Esophagus (tissue), 2 donors: ENCODE results near the gene MSI2. TPM values are rescaled to one million over a fixed set of nuclear protein-coding genes. Genes with fewer than 3 reads are reported as not detected.

ENCODE experiments used
- H3K27ac ChIP-seq, 2 donors: one replicate each; pipeline ENCODE4 v1.5.1; 2013; ENCODE audit warnings: low read depth in 2 of 2, mild to moderate bottlenecking in 2 of 2, inconsistent platforms in 1 of 2, low read length in 1 of 2, moderate library complexity in 1 of 2
- H3K27me3 ChIP-seq, 2 donors: one replicate each; pipeline ENCODE4 v1.6.1; 2013; ENCODE audit warnings: low read length in 2 of 2, control low read depth in 1 of 2, mild to moderate bottlenecking in 1 of 2; ENCODE audit not compliant: insufficient read depth in 2 of 2, control insufficient read depth in 1 of 2
- H3K36me3 ChIP-seq, 2 donors: one replicate each; pipeline ENCODE4 v1.6.1; 2013; ENCODE audit warnings: low read length in 1 of 2; ENCODE audit not compliant: control insufficient read depth in 2 of 2, insufficient read depth in 2 of 2
- H3K4me1 ChIP-seq, 2 donors: one replicate each; pipeline ENCODE4 v1.6.1; 2013; ENCODE audit warnings: low read length in 1 of 2; ENCODE audit not compliant: control insufficient read depth in 2 of 2, insufficient read depth in 2 of 2
- H3K4me3 ChIP-seq, 2 donors: one replicate each; pipeline ENCODE4 v1.5.1; 2013; ENCODE audit warnings: low read length in 2 of 2, mild to moderate bottlenecking in 2 of 2, low read depth in 1 of 2, moderate library complexity in 1 of 2
- H3K9me3 ChIP-seq, 2 donors: one replicate each; pipeline ENCODE4 v1.6.1; 2013; ENCODE audit warnings: mild to moderate bottlenecking in 2 of 2, low read depth in 1 of 2, low read length in 1 of 2, moderate library complexity in 1 of 2; ENCODE audit not compliant: control insufficient read depth in 2 of 2, insufficient read depth in 1 of 2
- WGBS, 2 donors: extraction: QIAGEN DNeasy Blood & Tissue Kit; methylation state at CpG; one replicate each; pipeline ENCODE4 v1.1.7; 2013; 5-methylcytosine and 5-hydroxymethylcytosine counted together
- polyA plus RNA-seq, 2 donors: library from polyadenylated mRNA; stranded (reverse); fragments of 200-250 nt; gene quantifications; one replicate each; pipeline ENCODE4 v1.2.3, GENCODE V29; 2013
- donor health status: healthy with polysubstance abuse.
- donor health status: Bipolar disorder and iron deficiency.

MSI2 gene
- polyA plus RNA-seq, 2 donors: 7.8 to 8.2 TPM

DNA sequence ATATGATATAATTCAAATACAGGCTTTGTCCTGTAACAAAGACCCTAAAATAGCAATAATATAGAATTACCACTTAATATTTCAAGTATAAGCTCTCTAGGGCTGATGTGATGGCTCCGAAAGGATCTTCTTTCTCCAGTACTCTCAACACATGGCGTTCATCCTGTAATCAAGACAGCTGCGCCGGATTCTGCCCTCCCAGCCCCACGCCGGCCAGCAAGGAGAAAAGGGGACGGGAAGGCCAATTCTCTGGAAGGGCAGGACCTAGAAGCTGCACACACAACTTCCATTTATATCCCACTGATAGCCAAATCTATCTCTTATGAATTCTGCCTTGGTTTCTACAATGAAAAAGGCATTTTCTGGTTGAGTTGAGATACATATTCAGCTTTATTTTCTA lies 456.8 kb downstream of the MSI2 start:
- Histone ChIP-seq H3K27ac (no peak overlapping the region), H3K4me1 (no peaks in the 10 kb centered on the region), H3K4me3 (no peak overlapping the region), H3K27me3 (no peaks in the 10 kb centered on the region), H3K36me3 (no peaks in the 10 kb centered on the region), H3K9me3 (no peaks in the 10 kb centered on the region)
- WGBS, 2 donors: 85 to 88% methylated on average over 7 of the region's 7 CpGs

DNA sequence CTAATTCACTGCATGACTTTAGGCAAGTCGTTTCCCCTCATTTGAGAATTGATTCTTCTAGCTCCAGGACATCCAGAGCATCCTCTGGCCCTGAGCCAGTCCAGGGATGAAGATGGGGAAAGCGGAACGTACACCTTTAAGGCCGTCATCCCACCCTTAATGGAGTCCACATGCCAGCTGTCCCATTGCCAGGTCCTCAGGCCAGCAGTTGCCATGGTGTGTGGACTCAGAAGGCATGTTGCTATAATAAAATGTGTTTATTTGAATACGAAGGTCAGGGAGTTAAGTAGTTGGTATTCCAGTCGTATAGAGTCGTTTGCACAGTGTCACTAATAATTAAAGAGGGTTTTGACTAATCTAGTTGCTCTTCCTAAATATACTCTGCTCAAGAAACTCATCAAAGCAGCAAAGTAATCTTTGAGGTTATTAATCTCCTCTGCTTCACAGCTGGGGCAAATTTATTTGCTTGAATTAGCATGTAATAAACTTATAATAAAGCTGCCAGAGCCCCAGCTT lies 458.4 kb downstream of the MSI2 start:
- H3K36me3 ChIP-seq: no peaks in the 10 kb centered on the region
- no peak overlapping the region for H3K27ac ChIP-seq
- no peaks in the 10 kb centered on the region for H3K9me3 ChIP-seq
- no peaks in the 10 kb centered on the region for H3K27me3 ChIP-seq
- H3K4me1 ChIP-seq: no peaks in the 10 kb centered on the region
- WGBS, 2 donors: 25 to 31% methylated on average over 7 of the region's 7 CpGs
- no peak overlapping the region for H3K4me3 ChIP-seq

DNA sequence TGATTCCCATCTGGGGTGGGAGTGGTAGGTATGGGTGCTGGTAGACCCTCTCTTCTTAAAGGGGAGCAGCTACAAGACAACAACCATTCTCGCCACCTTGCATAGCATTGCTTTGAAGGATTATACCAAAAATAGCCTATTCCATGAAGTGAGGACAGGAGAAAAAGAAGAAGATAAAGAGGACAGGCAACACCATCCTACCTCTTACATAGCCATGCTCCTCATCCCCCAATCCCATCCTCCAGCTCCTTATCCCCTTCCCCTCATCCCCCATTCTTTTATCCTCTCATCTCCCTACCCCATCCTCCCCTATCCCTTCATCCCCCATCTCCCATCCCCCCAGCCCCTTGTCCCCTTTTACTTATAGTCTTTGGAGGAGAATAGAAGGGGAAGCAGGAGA lies 459.7 kb downstream of the MSI2 start:
- no peak overlapping the region for H3K27ac ChIP-seq
- no peaks in the 10 kb centered on the region for H3K36me3 ChIP-seq
- no peaks in the 10 kb centered on the region for H3K4me1 ChIP-seq
- H3K27me3 ChIP-seq: no peaks in the 10 kb centered on the region
- H3K4me3 ChIP-seq: no peak overlapping the region
- WGBS, 2 donors: 83 to 88% methylated on average over 1 of the region's 1 CpG
- H3K9me3 ChIP-seq: no peaks in the 10 kb centered on the region

DNA sequence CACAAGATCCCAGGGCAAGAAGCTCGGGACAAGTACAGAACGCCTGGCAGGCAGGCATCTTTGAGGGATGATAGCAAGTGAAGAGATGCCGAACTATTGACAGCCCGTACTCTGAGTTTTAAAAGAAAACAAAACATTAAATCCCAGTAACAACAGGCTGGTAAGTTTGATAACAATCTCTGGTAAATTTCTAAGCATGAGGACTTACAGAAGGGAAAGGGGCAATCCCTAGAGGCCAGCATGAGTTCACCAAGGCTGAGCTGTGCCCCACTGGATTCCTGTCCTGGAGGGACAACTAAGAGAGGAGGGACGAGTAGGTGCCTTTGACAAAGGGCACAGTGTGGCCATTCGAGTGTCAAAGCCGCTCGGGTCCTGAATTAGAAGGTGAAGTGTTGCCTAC lies 462.6 kb downstream of the MSI2 start:
- WGBS, 2 donors: 85 to 86% methylated on average over 8 of the region's 8 CpGs
- H3K27ac ChIP-seq: no peak overlapping the region
- H3K36me3 ChIP-seq: no peaks in the 10 kb centered on the region
- H3K9me3 ChIP-seq: no peaks in the 10 kb centered on the region
- no peak overlapping the region for H3K4me3 ChIP-seq
- no peaks in the 10 kb centered on the region for H3K27me3 ChIP-seq
- H3K4me1 ChIP-seq: no peaks in the 10 kb centered on the region

DNA sequence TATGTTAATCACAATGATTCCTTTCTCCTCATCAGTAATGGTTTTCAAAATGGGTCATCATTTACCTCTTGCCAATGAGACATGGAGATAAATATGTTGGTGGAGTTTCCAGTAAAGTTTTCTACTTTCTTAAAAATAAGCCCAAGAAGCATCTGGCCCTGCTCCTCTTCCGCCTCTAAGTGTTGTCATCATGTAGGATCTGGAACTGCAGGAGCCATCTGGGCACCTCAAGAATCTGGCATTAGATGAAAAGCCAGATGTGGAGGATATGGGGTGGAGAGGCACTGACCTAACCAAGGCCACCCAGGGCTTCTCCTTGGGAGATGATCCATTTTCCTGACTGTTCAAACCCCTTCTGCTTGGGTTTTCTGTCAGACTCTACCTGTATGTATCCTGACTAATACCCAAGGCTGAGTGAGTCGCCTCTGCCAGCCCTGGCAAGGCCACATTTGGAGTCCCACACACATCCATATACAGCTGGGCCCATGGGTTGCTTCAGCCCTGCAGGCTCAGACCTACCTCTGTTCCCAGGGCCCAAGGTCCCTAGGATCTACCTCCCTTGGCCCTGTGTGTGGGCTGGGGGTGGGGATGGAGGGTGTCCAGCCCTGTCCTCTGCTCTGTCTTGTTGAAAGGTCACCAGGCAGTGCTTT lies 464.2 kb downstream of the MSI2 start:
- 87 to 89% methylated on average over 2 of the region's 2 CpGs for WGBS, 2 donors

DNA sequence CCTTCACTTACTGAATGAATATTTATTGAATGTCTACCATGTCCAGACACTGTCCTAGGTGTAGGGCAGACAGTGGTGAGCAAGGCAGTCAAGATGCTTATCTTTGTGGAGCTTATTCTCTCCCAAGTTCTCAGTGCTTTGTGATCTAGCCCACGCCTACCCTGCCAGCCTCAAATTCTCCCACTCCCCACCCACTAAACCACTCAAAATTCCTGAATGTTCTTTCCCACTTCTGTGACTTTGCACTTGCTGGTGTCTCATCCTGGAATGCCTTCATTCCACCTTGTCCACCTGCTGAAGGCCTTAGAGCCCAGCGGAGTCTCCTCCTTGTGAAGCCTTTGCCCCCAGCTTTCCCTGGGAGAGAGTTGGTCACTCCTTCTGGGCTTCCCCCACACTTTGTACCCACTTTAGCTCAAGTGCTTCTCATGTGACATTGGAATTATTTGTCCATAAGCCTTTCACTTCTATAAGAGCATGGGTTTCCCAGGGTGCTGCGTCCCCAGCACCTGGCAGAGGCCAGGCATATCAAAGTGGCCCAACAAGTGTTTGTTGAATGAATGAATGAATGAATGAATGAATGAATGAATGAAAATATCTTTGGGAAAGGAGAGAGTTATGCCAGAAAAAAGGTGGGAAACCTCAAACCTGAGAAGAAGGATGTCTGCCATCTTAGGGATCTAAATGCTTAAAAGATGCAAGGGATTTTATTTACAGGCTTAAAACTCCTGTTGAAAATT lies 465.8 kb downstream of the MSI2 start:
- 91 to 92% methylated on average over 3 of the region's 3 CpGs for WGBS, 2 donors
- Histone ChIP-seq H3K4me3 (no peak overlapping the region), H3K4me1 (no peaks in the 10 kb centered on the region), H3K36me3 (no peaks in the 10 kb centered on the region), H3K9me3 (no peaks in the 10 kb centered on the region), H3K27ac (no peak overlapping the region), H3K27me3 (no peaks in the 10 kb centered on the region)

More for the DNA sequence above, 464.2 kb downstream of the MSI2 start:
- Histone ChIP-seq H3K9me3 (no peaks in the 10 kb centered on the region), H3K27ac (no peak overlapping the region), H3K27me3 (no peaks in the 10 kb centered on the region), H3K4me1 (no peaks in the 10 kb centered on the region), H3K4me3 (no peak overlapping the region), H3K36me3 (no peaks in the 10 kb centered on the region)

DNA sequence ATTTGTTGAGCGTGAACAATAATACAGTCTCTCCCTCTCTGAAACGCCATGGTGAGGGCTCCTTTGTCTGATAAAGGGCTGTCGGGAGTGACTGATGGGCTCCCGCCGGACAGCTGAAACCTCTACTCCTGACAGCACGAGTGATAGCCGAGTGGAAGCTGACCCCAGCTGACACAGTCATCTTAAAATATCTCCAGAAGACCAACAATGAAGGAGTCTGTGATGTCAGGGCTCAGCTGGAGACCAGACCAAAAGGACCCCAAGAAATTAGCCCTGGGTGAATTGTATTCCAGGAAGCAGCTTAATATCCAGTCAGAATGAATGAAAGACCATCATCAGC lies 466.4 kb downstream of the MSI2 start:
- H3K36me3 ChIP-seq: no peaks in the 10 kb centered on the region
- no peak overlapping the region for H3K4me3 ChIP-seq
- no peaks in the 10 kb centered on the region for H3K27me3 ChIP-seq
- H3K27ac ChIP-seq: no peak overlapping the region
- 82 to 86% methylated on average over 7 of the region's 7 CpGs for WGBS, 2 donors
- H3K4me1 ChIP-seq: no peaks in the 10 kb centered on the region
- no peaks in the 10 kb centered on the region for H3K9me3 ChIP-seq

DNA sequence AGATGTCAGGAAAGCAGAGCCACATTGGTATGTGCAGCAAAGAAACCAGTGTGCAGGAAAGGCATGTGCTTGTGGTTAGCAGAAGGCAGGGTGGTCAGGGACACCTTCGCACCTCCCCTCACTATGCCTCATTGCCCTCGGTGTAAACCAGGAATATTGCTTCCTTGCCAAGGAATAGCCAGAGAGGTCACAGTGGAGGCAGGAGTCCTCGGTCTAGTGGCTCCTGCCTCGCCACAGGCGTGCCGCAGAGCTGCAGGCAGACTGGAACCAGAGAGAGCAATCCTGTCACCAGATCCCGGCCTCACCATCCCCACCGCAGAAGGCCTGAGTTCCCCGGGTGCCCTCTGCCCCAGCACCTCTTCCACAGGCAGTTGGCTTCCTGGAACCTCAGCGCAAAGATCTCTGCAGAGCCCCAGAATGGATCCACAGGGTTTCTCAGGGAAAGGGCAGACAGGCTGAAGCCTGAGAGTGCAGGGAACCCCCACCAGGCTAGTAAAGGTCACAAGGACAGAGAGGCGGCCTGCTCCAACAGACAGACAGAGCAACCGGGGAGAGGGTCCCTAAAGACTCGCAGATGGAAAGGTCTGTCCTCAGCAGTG lies 467.2 kb downstream of the MSI2 start:
- Histone ChIP-seq H3K27me3 (no peaks in the 10 kb centered on the region), H3K27ac (no peak overlapping the region), H3K4me1 (no peaks in the 10 kb centered on the region), H3K36me3 (no peaks in the 10 kb centered on the region), H3K4me3 (no peak overlapping the region), H3K9me3 (no peaks in the 10 kb centered on the region)
- 86 to 87% methylated on average over 13 of the region's 13 CpGs for WGBS, 2 donors

DNA sequence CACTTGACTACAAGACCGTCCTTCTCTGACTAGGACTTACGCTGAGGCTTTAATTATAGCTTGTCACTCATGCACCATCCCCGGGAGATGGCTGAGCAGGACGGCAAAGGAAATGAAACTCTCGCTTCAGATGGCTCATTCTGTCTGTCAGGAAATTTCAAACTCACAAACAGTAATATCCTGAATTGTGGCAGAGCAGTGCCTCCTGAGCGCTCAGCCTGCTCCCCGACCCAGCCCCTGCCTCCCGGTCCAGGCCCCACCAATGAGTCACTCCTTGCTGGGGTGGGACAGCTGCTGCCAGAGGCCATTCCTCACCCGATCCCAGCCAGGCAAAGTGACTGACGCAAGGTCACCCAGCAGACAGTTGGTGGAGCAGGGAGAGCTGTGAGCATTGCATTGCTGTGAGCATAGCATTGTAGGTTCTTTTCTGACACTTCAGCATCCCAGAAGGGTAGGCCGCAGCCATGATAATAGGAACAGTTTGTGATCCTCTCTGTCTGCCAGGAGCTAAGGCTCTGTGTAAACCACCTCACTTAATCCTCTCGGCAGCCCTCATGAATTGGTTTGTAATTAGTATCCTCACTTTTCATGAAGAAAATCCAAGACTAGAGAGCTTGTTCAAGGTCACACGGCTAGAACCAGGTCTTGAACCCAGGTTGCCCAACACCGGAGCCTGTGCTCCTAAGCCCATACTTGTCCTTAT lies 467.9 kb downstream of the MSI2 start:
- WGBS, 2 donors: 73% methylated on average over 14 of the region's 14 CpGs

More for the DNA sequence above, 467.9 kb downstream of the MSI2 start:
- Histone ChIP-seq H3K9me3 (no peaks in the 10 kb centered on the region), H3K27ac (no peak overlapping the region), H3K27me3 (no peaks in the 10 kb centered on the region), H3K36me3 (no peaks in the 10 kb centered on the region), H3K4me1 (no peaks in the 10 kb centered on the region), H3K4me3 (no peak overlapping the region)
